H1 (cell line): Measurements from ENCODE around the gene DHPS. TPM values are rescaled to one million over a fixed set of nuclear protein-coding genes. Genes with fewer than 3 reads are reported as not detected.

Source experiments
- CTCF ChIA-PET: fragments of 300-600 bp; sonication (Branson Sonifier 250); formaldehyde crosslinking; loops from one replicate; lab custom pipeline; 2021; ENCODE audit not compliant: partially characterized antibody; lab: Charles Lee
- POLR2A ChIA-PET: fragments of 300-600 bp; sonication (Branson Sonifier 250); formaldehyde crosslinking; loops from one replicate; lab custom pipeline; 2021; ENCODE audit warnings: inconsistent platforms; ENCODE audit not compliant: partially characterized antibody; lab: Charles Lee
- DNase-seq, 2 experiments: peaks; one replicate each; pipeline versions ENCODE4 v3.0.0 to v3.0.0-alpha.2; 2010 to 2022; ENCODE audit warnings: low spot score in 2 of 2, low read depth in 1 of 2, mixed read lengths in 1 of 2
- FAIRE-seq: peaks from 2 replicates; lab custom pipeline; 2011; peaks lifted over from hg19 to GRCh38; lab: Jason Lieb, UNC
- H2AFZ ChIP-seq: 2 replicates; pipeline ENCODE4 v1.8.1; 2012; ENCODE audit warnings: low read length, inconsistent platforms
- H2AK5ac ChIP-seq: 2 replicates; pipeline ENCODE4 v1.6.1; 2013; ENCODE audit warnings: low read depth, low read length
- H2BK120ac ChIP-seq: replicated peaks from 2 replicates; pipeline ENCODE3; 2013; ENCODE audit warnings: low read depth, low read length, inconsistent platforms
- H2BK12ac ChIP-seq: 2 replicates; pipeline ENCODE4 v1.6.1; 2013; ENCODE audit warnings: low read depth, low read length
- H2BK15ac ChIP-seq: 2 replicates; pipeline ENCODE4 v1.6.1; 2013; ENCODE audit warnings: low read length
- H2BK20ac ChIP-seq: 2 replicates; pipeline ENCODE4 v1.6.1; 2013; ENCODE audit warnings: low read length
- H2BK5ac ChIP-seq: 2 replicates; pipeline ENCODE4 v1.6.1; 2013; ENCODE audit warnings: low read depth, low read length
- H3K14ac ChIP-seq: 2 replicates; pipeline ENCODE4 v1.6.1; 2013; ENCODE audit warnings: inconsistent platforms; ENCODE audit not compliant: insufficient read length
- H3K18ac ChIP-seq: 2 replicates; pipeline ENCODE4 v1.6.1; 2013; ENCODE audit warnings: low read length; ENCODE audit errors: extremely low read depth
- H3K23ac ChIP-seq: 2 replicates; pipeline ENCODE4 v1.6.1; 2013; ENCODE audit warnings: inconsistent platforms; ENCODE audit not compliant: insufficient read length
- H3K23me2 ChIP-seq: 2 replicates; pipeline ENCODE4 v1.6.1; 2013; ENCODE audit warnings: low read depth, low read length
- H3K27ac ChIP-seq: 2 replicates; pipeline ENCODE4 v1.6.1; 2011; ENCODE audit warnings: low read depth, low read length, inconsistent platforms
- H3K27me3 ChIP-seq, 4 experiments: replicated peaks in 1 of 4; 1 replicate in 1 of 4; 2 replicates in 3 of 4; pipeline versions ENCODE4 v1.6.1 to v1.8.1; 2011 to 2013; ENCODE audit warnings: low read length in 3 of 4, mild to moderate bottlenecking in 3 of 4, inconsistent platforms in 2 of 4, mixed read lengths in 2 of 4, moderate library complexity in 1 of 4; ENCODE audit not compliant: control insufficient read depth in 3 of 4, insufficient read depth in 3 of 4; ENCODE audit errors: extremely low read depth in 1 of 4
- H3K36me3 ChIP-seq, 4 experiments: 2 replicates each; pipeline versions ENCODE4 v1.6.1 to v1.8.1; 2011 to 2013; ENCODE audit warnings: mild to moderate bottlenecking in 4 of 4, low read length in 3 of 4, moderate library complexity in 2 of 4, control low read depth in 1 of 4, inconsistent platforms in 1 of 4; ENCODE audit not compliant: insufficient read depth in 4 of 4, control insufficient read depth in 2 of 4
- H3K4ac ChIP-seq: replicated peaks from 2 replicates; pipeline ENCODE3; 2013; ENCODE audit warnings: low read length, low read depth, mixed read lengths, inconsistent platforms; ENCODE audit not compliant: insufficient read length
- H3K4me1 ChIP-seq, 4 experiments: replicated peaks in 1 of 4; 1 replicate in 1 of 4; 2 replicates in 3 of 4; pipeline versions ENCODE4 v1.6.1 to v1.8.1; 2011 to 2013; ENCODE audit warnings: low read length in 3 of 4, inconsistent platforms in 2 of 4, mixed read lengths in 1 of 4; ENCODE audit not compliant: insufficient read depth in 4 of 4, control insufficient read depth in 3 of 4
- H3K4me2 ChIP-seq, 2 experiments: 2 replicates each; pipeline versions ENCODE4 v1.6.1 to v1.8.1; 2011 to 2013; ENCODE audit warnings: low read depth in 2 of 2, low read length in 2 of 2, control low read depth in 1 of 2, inconsistent platforms in 1 of 2, mild to moderate bottlenecking in 1 of 2; ENCODE audit not compliant: insufficient read depth in 1 of 2
- H3K4me3 ChIP-seq, 4 experiments: fragments of 200-600, 300-600 bp in 1 of 4; sonication (generic), shearing (Covaris generic), sonication (Bioruptor Twin) in 1 of 4; 2 replicates each; pipeline versions ENCODE4 v1.5.1 to v1.8.1; 2011 to 2016; ENCODE audit warnings: low read length in 4 of 4, low read depth in 3 of 4, control low read depth in 2 of 4, inconsistent platforms in 2 of 4, mild to moderate bottlenecking in 2 of 4, mixed read lengths in 1 of 4, moderate library complexity in 1 of 4; ENCODE audit not compliant: insufficient read depth in 2 of 4; ENCODE audit errors: extremely low read depth in 1 of 4
- H3K56ac ChIP-seq: replicated peaks from 2 replicates; pipeline ENCODE3; 2013; ENCODE audit warnings: low read depth, mild to moderate bottlenecking, mixed read lengths, low read length, inconsistent platforms; ENCODE audit not compliant: insufficient read length
- H3K79me1 ChIP-seq: 2 replicates; pipeline ENCODE4 v1.6.1; 2013; ENCODE audit warnings: low read depth, low read length, control low read depth
- H3K79me2 ChIP-seq, 2 experiments: 2 replicates each; pipeline versions ENCODE4 v1.6.1 to v1.8.1; 2012 to 2013; ENCODE audit warnings: low read length in 2 of 2, mild to moderate bottlenecking in 2 of 2, inconsistent platforms in 1 of 2; ENCODE audit not compliant: insufficient read depth in 2 of 2, control insufficient read depth in 1 of 2
- H3K9ac ChIP-seq, 4 experiments: replicated peaks in 1 of 4; 1 replicate in 1 of 4; 2 replicates in 3 of 4; pipeline versions ENCODE4 v1.6.1 to v1.8.1; 2011 to 2013; ENCODE audit warnings: low read depth in 3 of 4, low read length in 3 of 4, control low read depth in 2 of 4, mild to moderate bottlenecking in 2 of 4, moderate library complexity in 2 of 4, inconsistent platforms in 1 of 4; ENCODE audit errors: extremely low read depth in 1 of 4
- H3K9me3 ChIP-seq, 2 experiments: 2 replicates each; pipeline versions ENCODE4 v1.6.1 to v1.8.1; 2012 to 2013; ENCODE audit warnings: mild to moderate bottlenecking in 2 of 2, moderate library complexity in 2 of 2, control low read depth in 1 of 2, inconsistent platforms in 1 of 2, low read depth in 1 of 2, low read length in 1 of 2, mixed read lengths in 1 of 2; ENCODE audit not compliant: insufficient read depth in 2 of 2
- H4K20me1 ChIP-seq, 2 experiments: replicated peaks in 1 of 2; 2 replicates each; pipeline versions ENCODE3 to v1.8.1; 2011 to 2013; ENCODE audit warnings: inconsistent platforms in 2 of 2, low read length in 2 of 2, mild to moderate bottlenecking in 1 of 2; ENCODE audit not compliant: insufficient read depth in 2 of 2, control insufficient read depth in 1 of 2
- H4K5ac ChIP-seq: 2 replicates; pipeline ENCODE4 v1.6.1; 2013; ENCODE audit warnings: low read length, low read depth, mixed read lengths, inconsistent platforms; ENCODE audit not compliant: insufficient read length
- H4K8ac ChIP-seq: 2 replicates; pipeline ENCODE4 v1.8.0; 2013; ENCODE audit warnings: mild to moderate bottlenecking, moderate library complexity, low read length, inconsistent platforms; ENCODE audit not compliant: insufficient read depth; ENCODE audit errors: extremely low read depth
- H4K91ac ChIP-seq: replicated peaks from 2 replicates; pipeline ENCODE3; 2013; ENCODE audit warnings: low read length, mixed read lengths, inconsistent platforms; ENCODE audit not compliant: insufficient read length
- BACH1 ChIP-seq: IDR thresholded peaks from 2 replicates; pipeline ENCODE4 v1.6.1; 2012; ENCODE audit warnings: low read length, improper control_type of control experiment
- BRCA1 ChIP-seq: IDR thresholded peaks from 2 replicates; pipeline ENCODE4 v1.6.1; 2012; ENCODE audit warnings: low read depth, low read length, improper control_type of control experiment
- CBX8 ChIP-seq: fragments of 300-800, 300-1000 bp; sonication (generic); IDR thresholded peaks from 2 replicates; pipeline ENCODE4 v1.7.1; 2016; ENCODE audit warnings: low read depth, low read length, borderline replicate concordance
- CHD1 ChIP-seq: IDR thresholded peaks from 2 replicates; pipeline ENCODE4 v1.6.1; 2012; ENCODE audit warnings: low read depth, low read length, improper control_type of control experiment
- CREB1 ChIP-seq: IDR thresholded peaks from 2 replicates; pipeline ENCODE4 v1.6.1; 2012; ENCODE audit warnings: inconsistent platforms
- E2F6 ChIP-seq: IDR thresholded peaks from 2 replicates; pipeline ENCODE4 v1.6.1; 2012; ENCODE audit warnings: inconsistent platforms
- HDAC6 ChIP-seq: IDR thresholded peaks from one replicate; pipeline ENCODE4 v1.7.1; 2012; ENCODE audit warnings: low read depth, mild to moderate bottlenecking, inconsistent platforms, low read length, moderate library complexity
- NANOG ChIP-seq: IDR thresholded peaks from 2 replicates; pipeline ENCODE4 v1.6.1; 2011; ENCODE audit warnings: low read length, low read depth, mild to moderate bottlenecking, inconsistent platforms; ENCODE audit not compliant: insufficient read depth, poor library complexity, severe bottlenecking
- PHF8 ChIP-seq: fragments of 200-600 bp; sonication (generic); conservative IDR thresholded peaks from 2 replicates; pipeline ENCODE4 v1.7.1; 2012; ENCODE audit warnings: low read depth, mild to moderate bottlenecking, inconsistent platforms, low read length, moderate library complexity
- POLR2A ChIP-seq, 2 experiments: IDR thresholded peaks; 1 replicate in 1 of 2; 2 replicates in 1 of 2; pipeline ENCODE4 v1.6.1; 2011; ENCODE audit warnings: low read depth in 2 of 2, low read length in 2 of 2, mild to moderate bottlenecking in 2 of 2; ENCODE audit errors: control extremely low read depth in 1 of 2
- RBBP5 ChIP-seq: IDR thresholded peaks from 2 replicates; pipeline ENCODE4 v1.7.1; 2012; ENCODE audit warnings: low read depth, mild to moderate bottlenecking, inconsistent platforms, low read length, moderate library complexity, borderline replicate concordance
- RNF2 ChIP-seq: fragments of 200-900, 300-1000 bp; sonication (generic); IDR thresholded peaks from 2 replicates; pipeline ENCODE4 v1.7.1; 2016; ENCODE audit warnings: borderline replicate concordance, low read depth, mild to moderate bottlenecking, antibody characterized with exemption, low read length; ENCODE audit not compliant: poor library complexity, severe bottlenecking; ENCODE audit errors: missing control alignments
- SAP30 ChIP-seq: fragments of 300-600 bp; sonication (generic); IDR thresholded peaks from 2 replicates; pipeline ENCODE4 v1.7.1; 2012; ENCODE audit warnings: low read length, moderate library complexity, mild to moderate bottlenecking, inconsistent platforms; ENCODE audit not compliant: insufficient read depth, insufficient replicate concordance
- WGBS, 2 experiments: shearing (Covaris generic) in 1 of 2; methylation state at CpG; one replicate each; pipeline versions ENCODE4 v1.1.6 to v1.1.7; 2013 to 2015; ENCODE audit warnings: low lambda C conversion rate in 2 of 2, mixed read lengths in 2 of 2, inconsistent platforms in 1 of 2, low coverage in 1 of 2, missing lambda C conversion rate in 1 of 2; ENCODE audit not compliant: insufficient replicate concordance in 2 of 2, insufficient coverage in 1 of 2, insufficient read length in 1 of 2; ENCODE audit errors: extremely low coverage in 1 of 2, missing lambda C conversion rate in 1 of 2; 5-methylcytosine and 5-hydroxymethylcytosine counted together
- polyA plus RNA-seq, 7 experiments: library from polyadenylated mRNA; depleted of rRNA in 3 of 7; stranded (reverse) in 5 of 7; unstranded in 2 of 7; fragments of >200 nt in 5 of 7; fragments of 200-250 nt in 2 of 7; gene quantifications; 1 replicate in 5 of 7; 2 replicates in 1 of 7; 4 replicates in 1 of 7; pipeline versions ENCODE4 v1.2.1 to v1.2.3, GENCODE V29; 2011 to 2013; ENCODE audit warnings: missing spikeins in 2 of 7, mixed read lengths in 2 of 7
- total RNA-seq: library from RNA; stranded (reverse); fragmentation: NEBNext Ultra II Directional; extraction: Animal tissue kit (Norgen Biotek cat#: 25700); gene quantifications from 2 replicates; pipeline ENCODE4 v1.2.1, GENCODE V29; 2021

DHPS gene
- total and polyA plus RNA-seq, 2 of the 8 experiments (the other 6 are each of a cell fraction or from before 2014, with no cell fraction given), result 86.6 to 99.6 TPM

DNA sequence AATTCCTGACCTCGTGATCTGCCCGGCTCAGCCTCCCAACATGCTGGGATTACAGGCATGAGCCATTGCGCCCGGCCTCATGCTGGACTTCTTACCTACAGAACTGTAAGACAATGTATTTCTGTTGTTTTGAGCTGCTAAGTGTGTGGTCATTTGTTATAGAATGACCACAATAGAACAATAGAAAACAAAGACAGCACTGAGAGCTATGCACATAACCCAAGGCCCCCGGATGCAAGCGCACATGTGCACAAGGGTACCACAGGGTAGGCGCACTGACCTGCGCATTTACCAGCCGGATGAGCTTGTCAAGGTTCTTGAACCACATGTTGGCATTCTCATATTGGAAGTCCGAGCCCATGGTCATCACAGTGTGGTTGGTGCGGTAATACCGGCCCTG lies 20.7 kb downstream of the DHPS start:
- no peak overlapping the region for H3K14ac ChIP-seq
- no peak overlapping the region for H3K23ac ChIP-seq
- H2AK5ac ChIP-seq, result no peak overlapping the region
- H4K5ac ChIP-seq, result no peak overlapping the region
- no peak overlapping the region for H2BK12ac ChIP-seq
- no peak overlapping the region for H2BK15ac ChIP-seq
- no peak overlapping the region for H3K18ac ChIP-seq
- no peak overlapping the region for H3K4me2 ChIP-seq
- no peaks in the 10 kb centered on the region for H3K79me2 ChIP-seq
- ChIA-PET POLR2A (interaction anchor here (1.4 kb wide), 1 partner anchor 16 kb away, joined by 7 read pairs; no protein-coding TSS in a partner anchor), CTCF (interaction anchor here (0.8 to 3.3 kb wide), 8 partner anchors 9 to 97 kb away, joined by 3 to 13 read pairs (median 3); partner anchors contain the start of genes ZNF490 and ZNF791)
- H3K23me2 ChIP-seq, result peaks cover 1% of the 10 kb centered on the region; the same call in 1 of the 2 replicates
- H3K9me3 ChIP-seq, result no peaks in the 10 kb centered on the region
- no peak overlapping the region for H3K56ac ChIP-seq
- no peak overlapping the region for H2BK120ac ChIP-seq
- no peak overlapping the region for H2BK20ac ChIP-seq
- H4K20me1 ChIP-seq, result peaks cover 0 to 2% of the 10 kb centered on the region in 2 experiments
- FAIRE-seq (no peak), DNase-seq (no peak)
- H3K4me1 ChIP-seq, result peaks cover under 1 to 14% (median 8%) of the 10 kb centered on the region in 4 experiments; a peak in 6 of 7 replicates
- WGBS, 2 experiments, result 84% methylated on average over 12 of the region's 12 CpGs; no CpG with 5 or more reads in 1 of the 2 experiments
- no peak overlapping the region for H2AFZ ChIP-seq
- H3K27ac ChIP-seq, result no peak overlapping the region
- no peak overlapping the region for H3K9ac ChIP-seq
- H4K91ac ChIP-seq, result no peak overlapping the region
- no peak overlapping the region for H4K8ac ChIP-seq
- H3K4ac ChIP-seq, result no peak overlapping the region
- H3K4me3 ChIP-seq, result no peak overlapping the region
- H2BK5ac ChIP-seq, result no peak overlapping the region
- peaks cover 6 to 20% (median 8%) of the 10 kb centered on the region in 4 experiments; a peak in 6 of 8 replicates for H3K36me3 ChIP-seq
- no peaks in the 10 kb centered on the region; a peak in 1 of 7 replicates for H3K27me3 ChIP-seq
- H3K79me1 ChIP-seq, result peaks cover 4% of the 10 kb centered on the region; the same call in 1 of the 2 replicates
- TF ChIP-seq CBX8, result no peak
- no peak for TF ChIP-seq CHD1
- no peak for TF ChIP-seq RNF2
- no peak for TF ChIP-seq RBBP5
- no peak for TF ChIP-seq HDAC6
- TF ChIP-seq CREB1, result no peak
- no peak for TF ChIP-seq POLR2A (IDR thresholded peaks at IDR 0.05; ENCODE audit: control extremely low read depth in 1 of 2, low read depth in 2 of 2, low read length in 2 of 2)
- no peak for TF ChIP-seq SAP30
- no peak for TF ChIP-seq BRCA1
- TF ChIP-seq NANOG, result no peak
- no peak for TF ChIP-seq E2F6
- no peak for TF ChIP-seq PHF8
- no peak for TF ChIP-seq BACH1
